GM03348 (cell line): Measurements from ENCODE around the gene ODAPH.
"Not testable (repeated sequence)": the region's sequence is repeated elsewhere in the genome, so short reads cannot be mapped to it uniquely, and the experiment has no call there.

Source experiments
- DNase-seq: peaks from one replicate; pipeline ENCODE4 v3.0.0; 2012; ENCODE audit warnings: low spot score

The ODAPH gene

GRCh38 chr4:75555294-75556164 lies at the start of gene ODAPH:
Gene ODAPH, plus strand, starts transcription at chr4:75556066. Its CDS starts 17 bp downstream, at chr4:75556083.
- DNase-seq, result no peak

GRCh38 chr4:75509592-75509991 lies 46.3 kb upstream of the ODAPH start:
- DNase-seq, result not testable (repeated sequence)

- DNase-seq, result no peak
Observed at GRCh38 chr4:75511841-75512240, 44.0 kb upstream of the ODAPH start.

GRCh38 chr4:75512386-75513211 lies 43.3 kb upstream of the ODAPH start:
- DNase-seq, result peak; percentile 5

GRCh38 chr4:75513526-75514130 lies 42.2 kb upstream of the ODAPH start:
- DNase-seq, result no peak

GRCh38 chr4:75514131-75514948 lies 41.5 kb upstream of the ODAPH start, which contains the start of the genes RCHY1 and THAP6:
Gene RCHY1, minus strand, starts transcription at chr4:75514403. Its CDS starts 117 bp downstream, at chr4:75514286.
Gene THAP6, plus strand, starts transcription at chr4:75514473. Its CDS starts 980 bp downstream, at chr4:75515453.
- peak; percentile 95 for DNase-seq

- peak; percentile 3 for DNase-seq
Observed at GRCh38 chr4:75514949-75515612, 40.8 kb upstream of the ODAPH start.

- DNase-seq, result no peak
Observed at GRCh38 chr4:75516144-75516543, 39.7 kb upstream of the ODAPH start.

GRCh38 chr4:75519452-75519851 lies 36.4 kb upstream of the ODAPH start:
- DNase-seq, result not testable (repeated sequence)

GRCh38 chr4:75525086-75525485 lies 30.8 kb upstream of the ODAPH start:
- no peak for DNase-seq

- DNase-seq, result no peak
Observed at GRCh38 chr4:75525910-75526309, 30.0 kb upstream of the ODAPH start.

- no peak for DNase-seq
Observed at GRCh38 chr4:75527482-75527881, 28.4 kb upstream of the ODAPH start.

- no peak for DNase-seq
Observed at GRCh38 chr4:75530556-75531322, 25.1 kb upstream of the ODAPH start.

- DNase-seq, result not testable (repeated sequence)
Observed at GRCh38 chr4:75531536-75532143, 24.2 kb upstream of the ODAPH start.

- DNase-seq, result not testable (repeated sequence)
Observed at GRCh38 chr4:75533339-75533887, 22.5 kb upstream of the ODAPH start.

GRCh38 chr4:75533926-75534325 lies 21.9 kb upstream of the ODAPH start:
- not testable (repeated sequence) for DNase-seq

GRCh38 chr4:75537308-75537707 lies 18.6 kb upstream of the ODAPH start:
- not testable (repeated sequence) for DNase-seq

GRCh38 chr4:75542824-75543223 lies 13.0 kb upstream of the ODAPH start:
- DNase-seq, result peak; percentile 60

- not testable (repeated sequence) for DNase-seq
Observed at GRCh38 chr4:75544220-75544619, 11.6 kb upstream of the ODAPH start.
